Retina (tissue), 1 donor: Measurements from ENCODE around the gene GOLGA8J.
"Not testable (repeated sequence)": the region's sequence is repeated elsewhere in the genome, so short reads cannot be mapped to it uniquely, and the experiment has no call there.

Source experiments
- DNase-seq: peaks from one replicate; pipeline ENCODE4 v3.0.0-alpha.2; 2016

The GOLGA8J gene, protein sequence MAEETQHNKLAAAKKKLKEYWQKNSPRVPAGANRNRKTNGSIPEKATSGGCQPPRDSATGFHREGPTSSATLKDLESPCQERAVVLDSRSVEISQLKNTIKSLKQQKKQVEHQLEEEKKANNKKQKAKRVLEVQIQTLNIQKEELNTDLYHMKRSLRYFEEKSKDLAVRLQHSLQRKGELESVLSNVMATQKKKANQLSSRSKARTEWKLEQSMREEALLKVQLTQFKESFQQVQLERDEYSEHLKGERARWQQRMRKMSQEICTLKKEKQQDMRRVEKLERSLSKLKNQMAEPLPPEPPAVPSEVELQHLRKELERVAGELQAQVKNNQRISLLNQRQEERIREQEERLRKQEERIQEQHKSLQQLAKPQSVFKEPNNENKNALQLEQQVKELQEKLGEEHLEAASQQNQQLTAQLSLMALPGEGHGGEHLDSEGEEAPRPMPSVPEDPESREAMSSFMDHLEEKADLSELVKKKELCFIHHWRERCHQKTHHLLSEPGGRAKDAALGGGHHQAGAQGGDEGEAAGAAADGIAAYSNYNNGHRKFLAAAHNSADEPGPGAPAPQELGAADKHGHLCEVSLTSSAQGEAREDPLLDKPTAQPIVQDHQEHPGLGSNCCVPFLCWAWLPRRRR

DNA sequence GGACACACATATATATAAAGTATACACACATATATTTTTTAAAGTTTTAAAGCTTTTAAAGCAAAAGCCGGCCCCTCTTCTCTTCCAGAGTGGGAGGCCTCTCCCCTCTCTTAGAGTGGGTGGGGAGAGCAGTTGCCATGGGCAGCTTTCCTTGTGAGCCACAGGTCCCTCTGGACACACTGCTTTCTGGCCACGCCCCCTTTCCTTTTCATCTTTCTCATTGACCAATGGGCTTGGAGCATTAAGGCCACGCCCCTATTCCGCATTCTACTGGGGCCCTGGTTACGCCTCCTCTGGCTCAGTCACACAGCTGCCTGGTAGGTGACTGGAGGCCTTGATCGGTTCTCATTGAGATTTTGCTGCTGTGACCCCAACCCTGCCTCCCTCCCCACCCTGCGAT, at the start of gene GOLGA8J:
Gene GOLGA8J (plus strand): TSS at position 301 of the 400 bp plus-strand sequence. CDS start 98 bp downstream, at position 399.
- not testable (repeated sequence) for DNase-seq

DNA sequence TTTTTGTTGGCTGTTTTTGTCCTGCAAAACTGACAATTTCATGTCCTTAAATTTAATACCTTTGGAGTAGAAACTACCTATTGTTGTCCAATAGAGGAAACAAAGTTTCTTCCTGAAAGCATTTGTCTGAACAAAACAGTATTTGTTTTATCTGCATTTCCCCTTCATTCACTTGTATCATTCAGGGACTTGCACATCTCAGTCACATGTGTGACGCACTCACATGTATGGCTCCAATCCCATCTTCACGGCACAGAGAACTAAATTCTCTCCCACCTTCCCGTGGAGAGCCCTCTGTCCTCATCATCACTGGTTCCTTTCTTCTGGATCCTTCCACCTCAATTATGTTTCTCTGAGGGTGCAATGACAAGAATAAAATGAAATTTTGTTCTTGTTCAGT, 49.5 kb upstream of the GOLGA8J start:
- no peak for DNase-seq

DNA sequence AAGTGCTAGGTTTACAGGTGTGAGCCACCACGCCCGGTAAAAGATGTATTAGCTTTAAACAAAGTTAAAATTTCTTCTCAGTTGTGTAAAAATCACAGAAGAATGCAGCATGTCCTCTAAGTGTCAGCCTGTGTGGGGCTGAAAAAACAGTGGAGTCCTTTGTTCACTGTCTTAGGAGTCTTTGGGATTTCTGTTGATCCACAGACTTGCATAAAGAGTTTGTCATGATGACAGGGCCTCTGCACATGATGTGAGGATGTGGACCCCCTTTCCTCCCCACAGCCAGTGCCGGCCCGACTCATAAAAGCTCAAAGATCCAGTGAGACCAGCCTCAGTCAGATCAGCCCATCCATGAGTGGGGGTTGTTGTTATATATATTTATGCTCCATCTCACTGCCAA, 49.0 kb upstream of the GOLGA8J start:
- no peak for DNase-seq

DNA sequence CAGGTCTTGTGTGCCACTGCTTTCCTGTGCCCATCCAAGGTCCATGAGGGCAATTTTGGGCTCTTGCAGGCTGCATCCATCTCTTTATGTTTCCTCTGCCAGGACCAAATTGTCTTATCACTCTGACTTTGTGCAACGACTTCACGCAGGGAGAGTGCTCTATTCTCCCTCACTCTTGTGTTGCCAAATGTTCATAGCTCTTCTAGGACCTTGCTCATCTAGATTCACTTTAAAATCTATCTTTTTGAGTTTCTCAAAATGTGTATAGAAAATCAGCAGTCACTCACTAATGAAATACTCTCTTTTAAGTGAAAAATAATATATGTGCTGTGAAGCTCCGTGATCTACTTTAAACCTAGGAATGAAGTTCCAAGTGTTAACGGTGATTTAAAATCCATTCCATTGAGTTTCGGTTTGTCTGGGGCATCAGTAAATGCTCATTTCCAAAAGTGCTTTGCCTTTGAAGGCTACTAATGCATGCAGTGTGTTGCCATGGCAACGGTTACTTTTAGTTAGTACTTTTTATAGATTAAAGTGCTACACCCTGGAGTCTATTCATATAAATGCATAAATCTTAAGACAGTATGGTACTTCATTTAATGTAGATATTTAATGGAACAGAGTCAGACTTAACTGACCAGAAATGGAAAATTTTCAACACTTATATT, 46.6 kb upstream of the GOLGA8J start:
- DNase-seq = no peak

DNA sequence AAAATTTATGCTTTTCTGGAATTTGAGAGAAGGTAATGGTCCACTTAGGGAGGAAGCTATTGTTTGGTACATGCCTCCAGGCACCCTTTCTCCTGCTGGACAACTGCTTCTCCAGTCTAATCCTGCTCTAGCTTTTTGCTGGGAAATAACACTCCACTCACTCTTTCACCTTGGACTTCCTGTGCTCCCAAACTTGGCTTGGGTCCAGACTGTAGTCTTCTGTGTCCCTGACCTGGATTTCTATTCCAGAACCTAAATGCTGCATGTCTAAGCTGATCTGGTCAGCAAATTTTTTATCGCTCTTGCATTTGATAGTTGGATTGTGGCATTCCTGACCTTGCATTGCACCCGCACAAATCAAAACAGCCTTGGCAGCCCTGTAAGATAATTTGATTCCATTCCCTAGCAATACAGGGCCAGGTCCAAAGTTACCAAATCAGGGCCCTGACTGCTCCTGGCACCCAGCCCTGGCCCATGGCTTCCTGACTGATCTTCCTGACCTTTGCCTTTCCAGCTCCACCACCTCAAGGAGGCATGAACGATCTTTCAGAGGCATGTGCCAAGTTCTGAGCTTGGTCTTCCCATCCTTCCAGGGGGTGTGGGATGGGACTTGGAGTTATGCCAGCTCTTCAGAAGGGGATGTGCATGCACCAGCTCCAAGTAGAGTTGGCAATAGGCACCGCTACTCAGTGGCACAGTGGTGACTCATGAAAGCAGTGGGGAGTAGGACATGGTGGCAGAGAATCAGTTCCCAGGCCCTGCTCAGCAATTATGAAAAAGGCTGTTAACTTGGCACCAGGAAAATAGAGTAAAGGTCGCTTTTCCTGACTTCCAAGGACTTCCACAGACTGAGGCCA, 43.9 kb upstream of the GOLGA8J start:
- DNase-seq = no peak

DNA sequence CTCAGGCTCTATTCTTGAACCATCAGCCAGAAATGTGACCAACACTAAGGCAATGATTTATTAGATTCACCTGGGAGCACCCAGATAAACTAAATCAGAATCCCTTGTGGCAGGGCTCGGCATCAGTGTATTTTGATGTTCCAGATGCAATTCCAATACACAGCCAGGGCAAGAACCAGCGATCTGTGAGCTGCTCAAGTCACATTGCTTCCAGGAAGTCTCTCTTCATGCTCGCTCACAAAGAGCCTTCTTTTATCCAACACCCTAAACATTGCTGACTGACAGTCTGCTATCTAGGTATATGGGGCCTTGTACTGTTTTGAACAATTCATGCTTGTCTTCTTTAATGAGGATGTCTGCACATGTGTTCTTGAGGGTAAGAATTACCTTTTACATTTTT, 40.9 kb upstream of the GOLGA8J start:
- peak; percentile 8 for DNase-seq

DNA sequence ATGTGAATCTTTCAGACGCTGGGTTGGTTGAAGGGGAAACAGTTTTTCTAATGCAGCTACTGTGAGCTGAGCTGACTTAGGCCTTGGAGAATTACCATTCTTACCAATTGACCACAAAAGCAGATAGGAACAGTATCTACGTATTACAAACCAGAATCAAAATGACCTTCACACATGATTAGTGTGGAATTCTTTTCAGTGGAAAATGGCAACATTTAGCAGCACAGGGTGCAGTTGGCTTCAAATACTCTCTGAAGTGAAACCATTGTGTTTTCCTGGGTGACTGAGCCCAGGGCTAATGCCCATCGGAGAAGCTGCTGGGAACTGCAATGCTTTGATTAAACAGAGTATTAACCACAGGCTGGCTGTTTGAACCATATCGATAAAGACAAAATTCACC, 40.2 kb upstream of the GOLGA8J start:
- peak; percentile 19 for DNase-seq

DNA sequence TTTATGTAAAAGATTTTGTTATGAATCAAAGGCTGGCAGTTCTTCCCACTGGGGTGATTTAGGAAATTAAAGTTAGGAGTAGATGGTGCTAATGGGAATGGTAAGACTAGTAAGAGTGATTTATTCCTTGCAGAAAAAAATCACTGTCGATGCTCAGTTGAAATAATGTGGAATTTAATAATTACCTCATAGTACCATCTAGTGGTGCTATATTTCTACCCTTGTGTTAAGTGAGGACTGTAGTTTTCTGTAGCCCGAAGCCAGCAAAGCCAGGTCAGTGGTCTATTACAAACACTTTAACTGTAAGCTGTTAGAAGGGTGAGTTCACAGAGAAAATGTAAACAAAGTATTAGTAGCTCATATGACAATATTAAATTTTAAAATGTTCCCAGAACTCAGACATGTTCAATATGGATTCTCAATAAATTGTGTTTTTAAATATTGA, 39.5 kb upstream of the GOLGA8J start:
- DNase-seq = peak; percentile 10

DNA sequence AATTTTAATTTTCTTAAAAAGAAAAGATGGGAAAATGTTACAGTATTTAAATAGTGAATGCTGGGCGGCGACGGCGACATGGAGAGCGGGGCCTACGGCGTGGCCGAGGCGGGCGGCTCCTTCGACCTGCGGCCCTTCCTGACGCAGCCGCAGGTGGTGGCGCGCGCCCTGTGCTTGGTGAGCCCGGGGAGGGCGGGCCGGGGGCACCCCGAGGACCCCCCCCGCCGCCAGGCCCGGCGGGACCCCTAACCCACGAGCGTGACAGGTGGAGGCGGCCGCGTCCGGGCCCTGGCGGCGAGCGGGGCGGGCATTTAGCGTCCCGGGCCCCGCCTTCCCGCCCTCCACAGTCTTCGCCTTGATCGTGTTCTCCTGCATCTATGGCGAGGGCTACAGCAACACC, 38.4 kb upstream of the GOLGA8J start:
- DNase-seq = no peak

DNA sequence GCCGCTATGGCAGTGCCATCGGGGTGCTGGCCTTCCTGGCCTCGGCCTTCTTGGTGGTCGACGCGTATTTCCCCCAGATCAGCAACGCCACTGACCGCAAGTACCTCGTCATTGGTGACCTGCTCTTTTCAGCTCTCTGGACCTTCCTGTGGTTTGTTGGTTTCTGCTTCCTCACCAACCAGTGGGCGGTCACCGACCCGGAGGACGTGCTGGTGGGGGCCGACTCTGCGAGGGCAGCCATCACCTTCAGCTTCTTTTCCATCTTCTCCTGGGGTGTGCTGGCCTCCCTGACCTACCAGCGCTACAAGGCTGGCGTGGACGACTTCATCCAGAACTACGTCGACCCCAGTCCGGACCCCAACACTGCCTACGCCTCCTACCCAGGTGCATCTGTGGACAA, 37.9 kb upstream of the GOLGA8J start:
- not testable (repeated sequence) for DNase-seq

DNA sequence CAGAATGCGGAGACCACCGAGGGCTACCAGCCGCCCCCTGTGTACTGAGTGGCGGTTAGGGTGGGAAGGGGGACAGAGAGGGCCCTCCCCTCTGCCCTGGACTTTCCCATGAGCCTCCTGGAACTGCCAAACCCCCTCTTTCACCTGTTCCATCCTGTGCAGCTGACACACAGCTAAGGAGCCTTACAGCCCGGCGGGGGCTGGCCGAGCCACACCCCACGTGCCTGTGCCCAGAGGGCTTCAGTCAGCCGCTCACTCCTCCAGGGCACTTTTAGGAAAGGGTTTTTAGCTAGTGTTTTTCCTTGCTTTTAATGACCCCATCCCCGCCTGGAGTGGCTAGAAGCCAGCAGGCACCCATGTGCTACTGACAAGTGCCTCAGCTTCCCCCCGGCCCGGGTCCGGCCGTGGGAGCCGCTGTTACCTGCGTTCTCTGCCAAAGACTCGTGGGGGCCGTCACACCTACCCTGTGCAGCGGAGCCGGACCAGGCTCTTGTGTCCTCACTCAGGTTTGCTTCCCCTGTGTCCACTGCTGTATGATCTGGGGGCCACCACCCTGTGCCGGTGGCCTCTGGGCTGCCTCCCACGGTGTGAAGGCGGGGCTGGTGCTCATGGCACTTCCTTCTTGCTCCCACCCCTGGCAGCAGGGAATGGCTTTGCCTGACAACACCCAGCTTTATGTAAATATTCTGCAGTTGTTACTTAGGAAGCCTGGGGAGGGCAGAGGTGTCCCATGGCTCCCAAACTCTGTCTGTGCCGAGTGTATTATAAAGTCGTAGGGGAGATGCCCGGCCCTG, 37.3 kb upstream of the GOLGA8J start:
- not testable (repeated sequence) for DNase-seq

DNA sequence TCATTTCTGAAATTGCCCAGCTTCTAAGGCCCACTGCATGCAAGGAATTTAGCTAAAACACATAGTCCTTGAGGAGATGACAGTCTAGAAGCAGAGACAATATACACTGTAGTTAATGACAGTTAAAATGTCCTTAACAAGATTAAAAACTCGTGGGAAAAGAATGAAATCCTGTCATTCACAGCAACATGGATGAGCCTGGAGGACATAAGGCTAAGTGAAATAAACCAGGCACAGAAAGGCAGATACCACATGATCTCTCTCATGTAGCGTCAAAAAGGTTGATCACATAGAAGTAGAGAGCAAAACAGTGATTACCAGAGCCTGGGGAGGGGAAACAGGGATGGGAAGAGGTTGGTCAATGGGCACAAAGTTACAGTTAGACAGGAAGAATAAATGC, 36.3 kb upstream of the GOLGA8J start:
- no peak for DNase-seq

DNA sequence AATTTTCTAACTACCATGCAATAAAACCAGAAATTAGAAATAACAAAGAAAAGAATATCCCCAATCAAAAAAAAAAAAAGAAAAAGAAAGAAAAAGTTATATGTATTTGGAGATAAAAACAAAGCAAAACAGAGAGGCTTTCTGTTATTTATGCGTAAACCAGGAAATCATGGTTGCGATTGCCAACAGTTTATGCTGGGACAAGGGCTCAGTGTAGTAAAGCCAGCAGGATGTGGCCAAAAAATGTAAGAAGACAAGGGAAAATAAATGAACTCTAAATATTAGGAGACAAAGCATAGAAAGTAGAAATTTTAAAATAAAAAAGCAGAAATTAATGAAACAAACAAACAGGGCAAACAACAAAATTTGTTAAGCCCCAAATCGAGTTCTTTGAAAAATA, 27.2 kb upstream of the GOLGA8J start:
- DNase-seq = no peak

DNA sequence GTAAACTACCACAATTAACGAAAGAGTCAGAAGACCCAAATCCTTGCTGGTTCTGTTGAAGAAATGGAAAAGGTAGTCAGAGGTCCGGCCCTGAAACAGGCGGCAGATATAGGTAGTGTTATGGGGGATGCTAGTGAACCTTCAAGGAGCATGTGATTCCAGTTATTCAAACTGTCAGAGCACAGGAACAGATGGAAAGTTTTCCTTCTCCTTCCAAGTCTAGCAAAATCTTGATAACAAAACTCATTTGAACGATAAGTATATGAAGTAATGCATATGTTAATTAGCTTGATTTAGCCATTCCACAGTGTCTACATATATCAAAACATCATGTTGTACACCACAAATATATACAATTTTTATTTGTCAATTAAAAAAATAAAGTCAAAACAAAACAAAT, 26.6 kb upstream of the GOLGA8J start:
- no peak for DNase-seq

DNA sequence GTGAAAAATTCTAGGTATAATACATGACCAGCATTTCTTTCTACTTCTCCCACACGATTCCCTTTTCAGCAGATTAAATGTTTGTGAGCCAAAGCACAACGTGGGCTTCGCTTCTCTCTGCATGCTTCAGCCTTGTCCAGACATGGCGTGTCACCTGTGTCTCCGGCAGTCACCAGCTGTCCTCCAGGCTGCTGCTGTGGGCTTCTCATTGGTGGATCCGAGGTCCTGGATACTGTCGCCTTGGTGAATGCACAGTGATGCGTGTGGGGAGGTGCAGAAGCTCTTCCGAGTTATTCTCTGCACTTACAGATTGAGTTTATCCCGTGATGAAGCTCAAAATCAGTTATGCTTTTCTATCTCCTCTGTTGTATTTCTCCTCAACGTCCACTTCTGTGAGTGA, 23.0 kb upstream of the GOLGA8J start:
- DNase-seq = no peak

DNA sequence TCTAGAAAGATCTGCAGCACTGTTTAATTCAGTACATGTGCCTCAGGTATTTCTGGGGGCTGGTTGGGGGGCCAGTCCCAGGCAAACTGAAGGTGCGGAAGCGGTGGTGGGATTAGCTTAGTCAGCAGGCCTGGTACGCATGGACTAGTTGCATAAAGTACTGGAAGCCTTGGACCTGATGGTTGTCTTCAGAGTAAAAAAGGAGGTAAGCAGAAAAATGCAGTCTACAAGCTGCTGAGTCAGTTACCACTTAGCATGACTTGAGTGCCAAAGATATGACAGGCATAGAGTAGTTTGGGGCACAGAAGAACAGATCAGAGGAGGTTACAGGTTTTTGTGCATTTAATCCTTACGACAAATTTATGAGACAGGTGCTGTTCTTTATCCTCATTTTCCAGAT, 19.9 kb upstream of the GOLGA8J start:
- DNase-seq = no peak

DNA sequence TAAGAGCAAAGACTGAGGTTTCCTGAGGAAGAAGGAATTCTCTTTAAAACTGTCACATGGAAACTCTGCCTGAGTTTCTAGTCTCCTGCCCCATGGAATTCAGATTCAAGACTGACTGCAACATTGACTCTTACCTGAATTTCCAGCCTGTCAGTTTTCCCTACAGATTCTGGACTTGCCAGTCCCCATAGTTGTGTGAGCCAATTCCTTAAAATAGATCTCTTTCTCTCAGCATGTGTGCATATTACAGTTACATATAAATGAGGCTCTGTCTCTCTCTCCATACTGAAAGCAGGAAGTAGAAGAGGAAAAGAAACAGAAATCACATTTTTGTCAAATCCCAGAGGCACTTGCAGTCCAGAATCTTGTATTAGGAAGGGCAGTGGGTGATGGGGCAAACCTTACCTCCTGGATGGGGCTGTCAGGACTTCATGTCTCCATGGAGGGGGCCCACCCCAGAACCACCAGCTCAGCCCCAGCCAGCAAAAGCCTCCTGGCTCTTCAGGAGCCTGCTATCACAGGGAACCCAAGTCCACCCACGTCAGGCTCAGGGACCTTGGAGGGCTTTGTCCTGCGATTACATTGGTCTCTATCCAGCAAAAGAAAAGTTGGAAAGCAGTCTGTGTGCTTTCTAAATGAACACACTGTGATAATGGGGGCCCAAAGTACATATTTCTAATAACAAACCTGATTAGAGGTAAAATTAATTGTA, 18.8 kb upstream of the GOLGA8J start:
- no peak for DNase-seq

DNA sequence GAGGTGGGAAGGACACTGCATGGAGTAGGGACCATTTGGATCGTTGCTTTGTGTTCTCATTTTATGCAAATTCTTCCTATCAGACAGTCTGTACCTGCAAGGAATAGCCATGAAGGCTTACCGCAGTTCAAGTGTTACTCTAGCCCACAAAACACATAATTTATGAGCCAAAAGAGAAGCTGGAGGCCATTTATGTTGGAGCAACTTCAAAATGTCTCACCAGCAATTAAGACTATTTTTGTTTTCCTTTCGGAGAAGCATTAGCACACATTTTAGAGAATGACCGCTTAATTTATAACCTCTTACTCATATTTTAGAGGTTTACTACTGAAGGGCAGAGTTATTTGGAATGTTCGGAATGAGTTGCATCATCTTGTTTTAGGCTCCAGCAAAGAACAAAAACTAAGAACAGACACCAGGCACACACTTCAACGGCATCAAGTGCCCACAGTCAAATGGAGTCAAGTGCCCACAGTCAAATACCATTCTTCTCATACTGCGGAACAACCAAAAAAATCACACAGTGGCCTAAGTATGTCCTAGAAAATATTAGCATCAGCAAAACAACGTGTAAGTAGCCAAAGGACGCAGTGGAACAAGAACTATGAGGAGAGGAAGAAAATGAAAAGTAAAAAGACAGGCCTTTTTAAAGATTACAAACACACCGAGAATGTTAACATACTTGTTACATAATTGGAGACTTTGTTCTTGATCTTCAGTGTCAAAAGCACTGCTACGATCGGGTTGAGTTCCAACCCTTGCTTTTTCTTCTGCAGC, 17.5 kb upstream of the GOLGA8J start:
- no peak for DNase-seq

DNA sequence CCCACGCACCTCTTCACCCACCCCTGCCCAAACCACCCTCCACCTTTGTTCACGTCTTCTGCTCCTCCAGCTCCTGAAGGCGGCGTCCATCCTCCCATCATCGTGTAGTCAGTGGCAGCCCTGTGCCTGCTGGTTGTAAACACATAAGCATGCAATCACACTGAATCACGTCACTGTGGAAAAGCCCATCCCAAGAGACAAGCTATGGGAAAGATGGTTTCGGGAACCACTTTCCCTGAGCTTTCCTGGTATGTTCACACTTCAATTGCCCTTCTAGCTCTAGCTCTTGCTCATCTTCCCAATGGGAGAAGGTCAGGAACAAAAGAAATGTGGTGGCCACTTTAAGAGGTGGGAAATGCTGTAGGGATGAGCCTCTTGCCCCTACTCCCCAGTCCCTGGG, 14.4 kb upstream of the GOLGA8J start:
- no peak for DNase-seq

DNA sequence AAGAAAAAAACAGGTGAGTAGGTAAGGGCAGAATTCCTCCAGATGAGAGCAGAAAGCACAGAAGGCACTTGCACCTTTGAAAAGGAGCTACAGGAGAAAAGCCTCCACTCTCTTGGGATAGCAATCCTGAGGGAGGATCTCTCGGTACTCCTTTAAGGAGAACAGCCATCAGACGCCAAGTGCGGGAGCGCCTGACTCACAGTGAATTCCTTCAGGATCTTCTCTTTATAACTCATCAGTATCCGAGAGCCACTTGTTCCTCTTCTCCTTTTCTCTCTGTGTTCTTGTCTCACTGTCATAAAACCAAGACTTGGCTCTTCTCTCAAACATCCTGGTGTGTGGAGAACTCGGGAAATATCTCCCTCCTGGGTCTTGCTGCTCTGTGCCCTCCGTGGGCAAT, 10.1 kb upstream of the GOLGA8J start:
- DNase-seq = no peak

DNA sequence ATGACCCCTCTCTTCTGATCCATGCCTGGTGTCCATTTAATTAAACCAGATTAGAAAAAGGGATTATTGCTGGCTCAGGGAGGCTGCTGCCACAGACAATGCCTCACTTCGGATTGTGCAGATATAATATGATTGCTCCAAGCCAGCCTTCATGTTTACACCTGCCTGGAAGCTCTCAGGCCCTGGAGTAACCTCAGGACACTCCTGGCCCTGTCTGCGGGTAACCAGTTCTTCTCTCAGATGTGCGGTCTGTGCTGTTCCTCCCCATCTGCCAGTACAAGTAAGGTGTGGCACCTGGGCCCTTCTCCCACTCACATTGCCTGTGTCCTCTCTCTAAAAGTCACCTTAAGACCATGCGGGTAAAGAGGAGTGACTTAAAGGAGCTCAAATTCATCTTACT, 8.8 kb upstream of the GOLGA8J start:
- no peak for DNase-seq
